Mesothelial cell of epicardium (in vitro differentiated cells): ENCODE measurements around the gene PDE4D. TPM values are rescaled to one million over a fixed set of nuclear protein-coding genes. Genes with fewer than 3 reads are reported as not detected.

Source experiments
- DNase-seq, 2 experiments: peaks; one replicate each; pipeline ENCODE4 v3.0.0; 2021; ENCODE audit warnings: low spot score in 2 of 2; ENCODE audit not compliant: unreplicated experiment in 2 of 2
- H3K27ac Mint-ChIP-seq: 2 replicates; pipeline ENCODE4 v1.8.0; 2021; ENCODE audit warnings: mixed read lengths
- H3K27me3 Mint-ChIP-seq: 2 replicates; pipeline ENCODE4 v1.8.0; 2021; ENCODE audit warnings: low read depth, mixed read lengths
- H3K36me3 Mint-ChIP-seq: 2 replicates; pipeline ENCODE4 v1.8.0; 2021; ENCODE audit warnings: mixed read lengths
- H3K4me1 Mint-ChIP-seq: 2 replicates; pipeline ENCODE4 v1.8.0; 2021; ENCODE audit warnings: mixed read lengths
- H3K4me3 Mint-ChIP-seq: 2 replicates; pipeline ENCODE4 v1.8.0; 2021; ENCODE audit warnings: mild to moderate bottlenecking, moderate library complexity, mixed read lengths
- H3K9me3 Mint-ChIP-seq: 2 replicates; pipeline ENCODE4 v1.8.0; 2021; ENCODE audit warnings: mixed read lengths
- CTCF ChIP-seq: fragments of 200-600 bp; sonication (generic); IDR thresholded peaks from one replicate; pipeline ENCODE4 v1.5.0; 2021; ENCODE audit warnings: antibody characterized with exemption; ENCODE audit not compliant: unreplicated experiment
- total RNA-seq: library from RNA; stranded (reverse); gene quantifications from 3 replicates; pipeline ENCODE4 v1.2.1, GENCODE V29; 2021

PDE4D gene
- total RNA-seq, 1 donor from 2014 or later: 105 TPM

- peaks cover 24% of the 10 kb centered on the region for H3K36me3 Mint-ChIP-seq
- peaks cover 7% of the 10 kb centered on the region for H3K4me1 Mint-ChIP-seq
- H3K27me3 Mint-ChIP-seq: no peaks in the 10 kb centered on the region
- H3K9me3 Mint-ChIP-seq: peaks cover 3% of the 10 kb centered on the region
- no peak for TF ChIP-seq CTCF
- H3K27ac Mint-ChIP-seq: no peak overlapping the region
- no peak overlapping the region for H3K4me3 Mint-ChIP-seq
- DNase-seq: no peak
These were observed 447.2 kb downstream of the PDE4D start for GRCh38 chr5:59446356-59446755.

- Mint-ChIP-seq H3K36me3 (peaks cover 25% of the 10 kb centered on the region), H3K9me3 (peaks cover 3% of the 10 kb centered on the region)
These were observed 447.8 kb downstream of the PDE4D start for GRCh38 chr5:59445741-59446140.

GRCh38 chr5:59439303-59439702 lies 454.2 kb downstream of the PDE4D start:
- Mint-ChIP-seq H3K4me3 (no peak overlapping the region), H3K27ac (no peak overlapping the region), H3K27me3 (no peaks in the 10 kb centered on the region), H3K4me1 (peaks cover 11% of the 10 kb centered on the region), H3K36me3 (peaks cover 8% of the 10 kb centered on the region), H3K9me3 (no peaks in the 10 kb centered on the region)
- TF ChIP-seq CTCF: no peak
- DNase-seq: no peak

More at GRCh38 chr5:59445741-59446140, 447.8 kb downstream of the PDE4D start:
- H3K27me3 Mint-ChIP-seq: no peaks in the 10 kb centered on the region
- no peak overlapping the region for H3K27ac Mint-ChIP-seq
- no peak overlapping the region for H3K4me3 Mint-ChIP-seq
- no peak for DNase-seq
- TF ChIP-seq CTCF: no peak
- H3K4me1 Mint-ChIP-seq: peaks cover 7% of the 10 kb centered on the region

GRCh38 chr5:59437176-59437575 lies 456.4 kb downstream of the PDE4D start:
- no peaks in the 10 kb centered on the region for H3K9me3 Mint-ChIP-seq
- DNase-seq: no peak
- H3K27me3 Mint-ChIP-seq: no peaks in the 10 kb centered on the region
- TF ChIP-seq CTCF: no peak
- H3K27ac Mint-ChIP-seq: no peak overlapping the region
- H3K36me3 Mint-ChIP-seq: peaks cover 4% of the 10 kb centered on the region
- no peak overlapping the region for H3K4me3 Mint-ChIP-seq
- H3K4me1 Mint-ChIP-seq: peaks cover 11% of the 10 kb centered on the region

- Mint-ChIP-seq H3K36me3 (peaks cover 3% of the 10 kb centered on the region), H3K4me1 (peaks cover 11% of the 10 kb centered on the region), H3K4me3 (no peak overlapping the region), H3K9me3 (no peaks in the 10 kb centered on the region), H3K27ac (no peak overlapping the region), H3K27me3 (no peaks in the 10 kb centered on the region)
- TF ChIP-seq CTCF: no peak
- no peak for DNase-seq
These were observed 457.0 kb downstream of the PDE4D start for GRCh38 chr5:59436364-59437148.
